KOPT-K1 (cell line): Measurements from ENCODE around the gene GZMM.

Experiments used
- H3K27ac ChIP-seq: fragments of 200-600 bp; sonication (generic); 2 replicates; pipeline ENCODE4 v1.5.1; 2016; ENCODE audit warnings: antibody characterized with exemption, mild to moderate bottlenecking, low read depth, low read length; ENCODE audit not compliant: poor library complexity, severe bottlenecking
- H3K36me3 ChIP-seq: fragments of 200-600 bp; sonication (generic); 2 replicates; pipeline ENCODE4 v1.5.1; 2017; ENCODE audit warnings: antibody characterized with exemption, mild to moderate bottlenecking, low read length, moderate library complexity; ENCODE audit not compliant: insufficient read depth
- H3K9me3 ChIP-seq: fragments of 200-600 bp; sonication (generic); 2 replicates; pipeline ENCODE4 v1.5.1; 2017; ENCODE audit warnings: antibody characterized with exemption, low read length, mild to moderate bottlenecking; ENCODE audit not compliant: insufficient read depth, poor library complexity, severe bottlenecking

GZMM gene

DNA sequence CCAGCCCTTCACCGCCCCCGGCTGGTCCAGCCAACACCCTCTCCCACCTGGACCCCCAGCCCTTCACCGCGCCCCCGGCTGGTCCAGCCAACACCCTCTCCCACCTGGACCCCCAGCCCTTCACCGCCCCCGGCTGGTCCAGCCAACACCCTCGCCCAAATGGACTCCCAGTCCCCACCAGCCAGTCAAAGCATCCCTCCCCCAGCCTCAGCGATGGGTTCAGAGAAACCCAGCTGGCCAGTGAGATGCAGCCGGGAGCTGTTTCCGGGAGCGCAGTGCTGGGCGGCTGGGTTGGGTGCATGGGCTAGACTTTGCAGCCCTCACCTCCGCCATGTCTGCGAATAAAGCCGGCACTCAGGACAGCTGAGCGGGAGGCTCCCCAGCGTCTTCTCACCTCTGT, 18.8 kb upstream of the GZMM start:
- H3K27ac ChIP-seq = no peak overlapping the region
- H3K36me3 ChIP-seq = no peaks in the 10 kb centered on the region
- no peaks in the 10 kb centered on the region for H3K9me3 ChIP-seq

DNA sequence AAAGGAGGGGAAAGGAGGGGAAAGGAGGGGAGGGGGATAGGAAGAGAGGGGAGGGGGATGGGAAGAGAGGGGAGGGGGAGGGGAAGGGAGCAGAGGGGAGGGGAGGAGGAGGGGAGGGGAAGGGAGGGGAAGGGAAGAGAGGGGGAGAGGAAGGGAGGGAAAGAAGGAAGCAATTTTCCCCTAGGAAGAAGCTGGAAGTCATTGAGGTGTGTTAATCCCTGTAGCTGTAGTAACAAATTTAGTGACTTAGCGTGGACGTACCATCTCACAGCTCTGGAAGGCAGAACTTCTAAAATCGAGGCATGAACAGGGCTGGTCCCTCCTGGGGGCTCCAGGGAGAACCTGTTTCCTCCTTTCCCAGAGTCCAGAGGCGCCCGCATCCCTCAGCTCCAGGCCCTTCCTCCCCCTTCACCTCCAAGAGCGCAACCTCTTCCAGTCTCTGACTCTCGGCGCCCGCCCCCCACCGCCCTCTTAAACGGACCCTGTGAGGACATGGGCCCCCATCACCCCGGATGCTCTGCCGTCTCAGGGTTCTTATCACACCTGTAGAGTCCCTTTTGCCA, 17.9 kb upstream of the GZMM start:
- Histone ChIP-seq H3K9me3 (no peaks in the 10 kb centered on the region), H3K27ac (no peak overlapping the region), H3K36me3 (no peaks in the 10 kb centered on the region)

DNA sequence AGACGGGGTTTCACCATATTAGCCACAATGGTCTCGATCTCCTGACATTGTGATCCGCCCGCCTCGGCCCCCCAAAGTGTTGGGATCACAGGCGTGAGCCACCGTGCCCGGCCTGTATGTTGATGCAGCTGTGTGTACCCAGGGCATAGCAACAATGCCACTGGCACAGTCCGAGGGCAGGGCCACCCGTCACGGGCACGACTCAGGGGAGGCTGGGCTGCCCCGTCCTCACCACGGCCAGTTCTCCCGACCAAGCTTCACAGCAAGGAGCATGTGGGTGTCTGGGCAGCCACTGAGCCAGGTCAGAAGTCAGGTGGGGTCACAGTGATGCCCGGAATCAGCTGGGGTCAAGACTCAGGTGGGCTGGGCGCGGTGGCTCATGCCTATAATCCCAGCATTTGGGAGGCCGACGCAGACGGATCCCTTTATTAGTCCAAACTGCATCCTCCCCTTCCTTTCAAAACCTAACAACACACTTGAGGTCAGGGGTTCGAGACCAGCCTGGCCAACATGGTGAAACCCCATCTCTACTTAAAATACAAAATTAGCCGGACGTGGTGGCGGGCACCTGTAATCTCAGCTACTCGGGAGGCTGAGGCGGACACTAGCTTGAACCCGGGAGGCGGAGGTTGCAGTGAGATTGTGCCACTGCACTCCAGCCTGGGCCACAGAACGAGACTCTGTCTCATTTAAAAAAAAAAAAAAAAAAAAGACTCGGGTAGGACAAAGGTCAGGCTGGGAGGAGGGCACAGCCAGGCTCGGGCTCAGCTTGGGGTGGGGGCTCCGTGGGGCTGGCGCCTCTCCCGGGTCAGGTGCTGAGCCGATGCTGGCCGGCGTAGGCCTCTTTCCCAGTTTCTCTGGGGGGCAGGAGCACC, 13.5 kb upstream of the GZMM start:
- Histone ChIP-seq H3K36me3 (no peaks in the 10 kb centered on the region), H3K27ac (peak overlapping the region; percentile 80), H3K9me3 (no peaks in the 10 kb centered on the region)

DNA sequence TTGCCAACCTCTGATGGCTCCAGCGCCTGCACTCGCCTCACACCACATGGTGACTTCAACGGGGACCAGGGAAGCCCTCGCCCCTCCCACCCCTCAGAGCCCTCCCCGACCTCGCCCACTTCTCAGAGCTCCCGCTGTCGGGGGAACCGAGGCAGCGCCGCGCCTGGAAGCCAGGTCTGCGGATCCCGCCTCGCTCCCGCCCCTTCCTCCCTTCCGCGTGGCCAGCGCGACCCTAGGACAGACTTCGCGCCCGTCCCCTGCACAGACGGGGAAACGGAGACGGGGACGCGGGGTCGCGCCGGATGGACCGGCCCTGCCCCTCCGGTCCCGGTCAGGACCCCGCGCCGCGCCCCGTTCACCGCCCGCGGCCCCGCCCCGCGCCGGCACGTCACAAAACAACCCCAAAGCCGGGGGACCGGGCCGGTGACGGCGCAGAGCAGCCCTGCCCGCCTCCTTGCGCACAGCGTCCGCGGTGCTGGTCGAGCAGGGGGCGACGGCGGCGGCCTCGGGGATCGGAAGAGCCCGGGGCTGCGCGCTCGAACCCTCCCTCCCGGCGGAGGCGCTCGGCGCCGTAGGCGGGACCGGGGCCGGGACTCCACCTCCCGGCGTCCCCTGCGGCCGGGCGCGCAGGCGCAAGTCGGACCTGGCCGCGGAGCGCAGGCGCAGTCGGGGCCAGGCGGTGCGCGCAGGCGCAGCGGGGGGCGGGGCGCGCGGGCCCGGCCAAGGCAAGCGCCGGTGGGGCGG, 12.7 kb upstream of the GZMM start:
- Histone ChIP-seq H3K36me3 (peaks cover 5% of the 10 kb centered on the region; the same call in 1 of the 2 replicates), H3K27ac (peak overlapping the region; percentile 80), H3K9me3 (no peaks in the 10 kb centered on the region)

DNA sequence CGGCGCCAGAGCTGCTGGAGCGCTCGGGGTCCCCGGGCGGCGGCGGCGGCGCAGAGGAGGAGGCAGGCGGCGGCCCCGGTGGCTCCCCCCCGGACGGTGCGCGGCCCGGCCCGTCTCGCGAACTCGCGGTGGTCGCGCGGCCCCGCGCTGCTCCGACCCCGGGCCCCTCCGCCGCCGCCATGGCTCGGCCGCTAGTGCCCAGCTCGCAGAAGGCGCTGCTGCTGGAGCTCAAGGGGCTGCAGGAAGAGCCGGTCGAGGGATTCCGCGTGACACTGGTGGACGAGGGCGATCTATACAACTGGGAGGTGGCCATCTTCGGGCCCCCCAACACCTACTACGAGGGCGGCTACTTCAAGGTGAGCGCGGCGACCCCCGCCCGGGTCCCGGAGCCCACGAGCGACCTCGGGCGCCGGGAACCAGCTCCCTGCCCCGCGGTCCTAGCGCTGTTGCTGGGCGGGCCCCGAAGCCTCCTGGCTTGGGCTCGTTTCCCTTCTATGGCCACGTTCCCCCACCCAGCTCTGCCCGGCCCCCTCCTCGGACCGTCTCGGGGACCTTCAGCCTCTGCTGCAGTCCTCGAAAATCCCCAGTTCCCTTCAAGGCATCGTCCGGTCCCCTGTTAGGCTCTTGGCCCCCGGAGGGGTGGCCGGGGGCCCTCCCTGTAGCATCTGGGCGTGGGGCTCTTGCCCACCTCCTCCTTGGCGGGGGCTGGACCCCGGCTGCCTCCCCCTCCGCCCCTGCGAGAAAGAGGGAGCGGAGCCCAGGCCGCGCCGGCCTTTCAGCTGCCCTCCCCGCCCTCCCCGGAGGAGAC, 11.9 kb upstream of the GZMM start, which contains the start of gene CDC34:
TSS of gene CDC34 (plus strand) at position 8 of the 808 bp plus-strand sequence. CDS start at position 180, 172 bp downstream.
- Histone ChIP-seq H3K36me3 (peaks cover 13% of the 10 kb centered on the region; the same call in 1 of the 2 replicates), H3K27ac (peak within 1 kb of the TSS; percentile 80), H3K9me3 (no peaks in the 10 kb centered on the region)

DNA sequence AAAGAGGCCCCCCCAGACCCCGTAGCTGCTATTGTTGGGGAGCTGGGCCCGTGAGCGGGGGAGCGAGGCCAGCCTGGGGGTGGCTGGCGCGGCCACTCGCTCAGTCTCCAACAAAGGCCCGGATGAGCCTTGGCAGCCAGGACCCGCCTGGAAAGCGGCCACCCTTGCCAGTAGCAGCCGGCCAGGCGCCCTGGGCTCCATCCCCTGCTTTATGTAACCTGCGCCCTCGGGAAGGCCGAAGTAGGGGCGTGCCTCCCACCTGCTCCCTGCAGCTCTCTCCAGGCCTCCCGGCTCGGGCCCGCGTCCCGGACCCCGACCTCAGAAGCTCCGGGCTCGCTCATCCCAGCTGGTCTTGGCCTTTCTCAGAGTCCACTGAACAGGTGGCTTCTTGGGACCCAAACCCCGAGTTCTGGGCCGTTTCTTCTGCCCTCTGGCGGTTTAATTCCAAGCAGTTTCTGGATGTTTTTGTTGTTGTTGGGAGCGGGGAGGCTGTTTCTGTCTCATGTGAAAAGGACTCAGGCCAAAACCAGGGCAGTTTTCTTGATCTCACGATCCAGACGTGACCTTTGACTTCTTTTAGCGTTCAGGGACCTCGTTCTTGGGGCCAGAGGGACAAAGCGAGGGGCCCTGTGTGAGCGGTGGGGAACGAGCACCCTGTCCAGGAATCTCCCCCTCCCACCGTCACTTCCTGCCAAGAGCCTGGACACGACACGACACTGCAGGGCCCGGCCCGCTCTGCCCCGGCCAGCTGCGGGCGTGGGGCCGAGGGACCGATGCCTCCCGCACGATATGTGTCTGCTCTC, 11.1 kb upstream of the GZMM start:
- Histone ChIP-seq H3K36me3 (peaks cover 17% of the 10 kb centered on the region; the same call in 1 of the 2 replicates), H3K27ac (peak overlapping the region; percentile 67)

DNA sequence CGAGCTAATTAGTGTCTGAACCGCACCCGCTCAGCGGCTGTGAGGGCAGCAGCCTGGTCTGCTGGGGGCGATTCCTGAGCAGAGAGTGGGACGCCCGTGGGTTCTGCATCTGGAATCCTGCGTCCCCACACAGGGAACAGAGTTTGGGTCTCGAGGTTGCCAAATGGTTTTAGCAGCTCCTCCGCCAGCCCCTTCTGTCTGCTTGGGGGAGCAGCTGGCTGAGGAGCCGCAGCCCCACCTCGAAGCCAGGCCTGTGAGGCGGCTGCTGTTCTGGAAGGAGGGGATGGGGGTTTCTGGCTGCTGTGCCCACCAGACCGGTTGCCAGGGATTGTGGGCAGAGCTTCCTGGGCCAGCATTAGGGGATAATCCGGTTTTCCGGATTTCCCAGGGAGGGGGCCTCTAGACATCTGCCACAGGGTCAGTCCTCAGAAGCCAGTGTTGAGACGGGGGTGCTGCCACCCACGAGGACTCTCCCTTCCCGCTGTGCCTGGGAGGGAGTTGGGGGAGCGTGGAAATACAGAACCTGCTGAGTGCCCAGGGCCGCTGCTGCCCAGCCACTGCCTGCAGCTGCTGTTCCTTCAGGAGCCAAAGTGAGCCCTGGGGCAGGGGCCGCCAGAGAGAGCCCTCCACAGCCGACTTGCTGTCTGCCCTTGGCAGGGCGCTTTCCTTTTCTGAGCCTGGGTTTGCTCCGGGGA, 10.3 kb upstream of the GZMM start:
- H3K27ac ChIP-seq = no peak overlapping the region
- H3K36me3 ChIP-seq = peaks cover 24% of the 10 kb centered on the region; the same call in 1 of the 2 replicates
- H3K9me3 ChIP-seq = no peaks in the 10 kb centered on the region

More for the DNA sequence above, 11.1 kb upstream of the GZMM start:
- no peaks in the 10 kb centered on the region for H3K9me3 ChIP-seq

DNA sequence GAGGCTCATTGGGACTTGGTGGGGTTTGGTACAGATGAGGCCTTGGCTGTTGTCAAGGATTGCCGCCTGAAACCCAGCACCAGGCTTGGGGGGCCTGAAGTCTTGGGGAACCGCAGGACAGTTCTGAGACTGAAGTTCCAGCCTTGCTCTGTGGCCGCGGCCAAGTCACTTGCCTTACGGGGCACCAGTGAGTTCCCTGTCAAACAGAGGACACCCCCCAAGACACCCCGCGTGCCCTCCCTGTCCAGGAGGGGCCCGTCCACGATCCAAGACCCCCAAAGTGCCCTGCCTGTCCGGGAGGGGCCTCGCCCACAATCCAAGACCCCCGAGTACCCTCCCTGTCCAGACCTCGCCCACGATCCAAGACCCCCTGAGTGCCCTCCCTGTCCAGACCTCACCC, 9.8 kb upstream of the GZMM start:
- H3K36me3 ChIP-seq = peaks cover 30% of the 10 kb centered on the region; the same call in 1 of the 2 replicates
- H3K27ac ChIP-seq = no peak overlapping the region
- H3K9me3 ChIP-seq = no peaks in the 10 kb centered on the region

DNA sequence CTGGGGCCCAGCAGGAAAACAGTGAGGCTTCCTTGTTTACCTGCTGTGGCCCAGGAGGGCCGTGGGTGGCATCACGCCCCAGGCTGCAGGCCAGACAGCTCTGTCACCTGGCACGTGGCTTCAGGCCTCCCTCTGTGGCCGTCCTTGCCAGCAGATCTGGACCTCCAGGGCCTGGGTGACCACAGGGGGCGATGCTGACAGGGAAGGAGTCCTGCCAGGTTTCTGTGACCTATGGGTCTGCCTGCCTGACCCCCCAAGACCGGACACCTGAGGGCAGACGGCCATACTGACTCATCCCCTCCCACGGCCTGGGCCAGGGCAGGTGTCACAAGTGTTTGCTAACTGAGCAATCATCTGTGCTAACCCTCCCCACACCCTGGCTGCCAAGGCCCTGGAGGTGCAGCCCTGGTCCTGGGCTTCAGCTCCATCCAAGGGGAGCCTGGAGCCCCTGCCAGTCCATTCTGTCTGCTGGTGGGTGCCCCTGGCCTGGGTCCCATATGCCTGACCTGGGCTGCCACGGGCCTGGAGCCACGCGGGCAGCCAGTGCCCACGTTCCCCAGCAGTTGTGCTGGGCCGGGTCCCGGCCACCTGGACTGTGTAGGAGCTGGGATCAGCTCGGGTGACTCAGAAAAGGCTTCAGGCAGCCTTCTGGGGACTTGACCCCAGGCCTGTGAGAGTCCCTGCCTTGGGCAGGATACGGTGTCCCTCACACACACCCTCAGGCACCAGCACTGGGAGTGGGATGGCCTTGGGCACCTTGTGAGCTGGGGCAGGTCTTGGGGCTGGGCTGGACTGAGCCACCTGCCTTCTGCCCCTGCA, 8.6 kb upstream of the GZMM start:
- peaks cover 35% of the 10 kb centered on the region; the same call in 1 of the 2 replicates for H3K36me3 ChIP-seq
- H3K9me3 ChIP-seq = no peaks in the 10 kb centered on the region
- H3K27ac ChIP-seq = no peak overlapping the region

DNA sequence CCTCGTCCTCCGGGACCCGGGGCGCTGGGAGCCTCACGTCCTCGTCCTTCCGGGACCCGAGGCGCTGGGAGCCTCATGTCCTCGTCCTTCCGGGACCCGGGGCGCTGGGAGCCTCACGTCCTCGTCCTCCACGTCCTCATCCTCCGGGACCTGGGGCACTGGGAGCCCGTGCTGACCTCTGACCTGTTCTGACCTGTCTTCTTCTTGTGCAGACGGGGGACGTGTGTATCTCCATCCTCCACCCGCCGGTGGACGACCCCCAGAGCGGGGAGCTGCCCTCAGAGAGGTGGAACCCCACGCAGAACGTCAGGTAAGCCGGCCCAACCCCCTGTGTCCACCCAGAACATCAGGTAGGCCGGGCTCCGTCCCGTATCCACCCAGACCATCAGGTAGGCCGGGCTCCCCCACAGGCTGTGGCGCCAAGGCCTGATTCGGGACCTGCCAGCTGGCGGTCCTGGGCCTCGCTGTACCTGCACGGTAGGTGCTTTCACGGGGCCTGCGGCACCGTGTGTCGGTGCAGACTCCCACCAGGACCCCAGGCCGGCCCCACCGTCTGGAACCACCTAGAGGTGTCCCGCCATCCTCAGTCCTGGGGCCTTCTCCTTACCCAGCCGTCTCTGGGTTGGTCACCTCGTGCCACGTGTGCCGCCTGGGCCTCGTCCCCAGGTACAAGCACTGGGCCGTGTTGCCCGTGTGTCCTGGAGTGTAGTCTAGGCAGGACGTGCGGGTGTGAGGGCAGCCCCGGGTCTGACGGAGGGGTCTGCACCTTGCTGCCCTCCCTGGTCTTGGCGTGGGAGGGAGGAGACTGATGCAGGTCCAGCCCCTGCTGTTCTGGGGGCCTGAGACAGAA, 7.6 kb upstream of the GZMM start:
- peaks cover 40% of the 10 kb centered on the region; the same call in 1 of the 2 replicates for H3K36me3 ChIP-seq
- H3K27ac ChIP-seq = no peak overlapping the region
- no peaks in the 10 kb centered on the region for H3K9me3 ChIP-seq

DNA sequence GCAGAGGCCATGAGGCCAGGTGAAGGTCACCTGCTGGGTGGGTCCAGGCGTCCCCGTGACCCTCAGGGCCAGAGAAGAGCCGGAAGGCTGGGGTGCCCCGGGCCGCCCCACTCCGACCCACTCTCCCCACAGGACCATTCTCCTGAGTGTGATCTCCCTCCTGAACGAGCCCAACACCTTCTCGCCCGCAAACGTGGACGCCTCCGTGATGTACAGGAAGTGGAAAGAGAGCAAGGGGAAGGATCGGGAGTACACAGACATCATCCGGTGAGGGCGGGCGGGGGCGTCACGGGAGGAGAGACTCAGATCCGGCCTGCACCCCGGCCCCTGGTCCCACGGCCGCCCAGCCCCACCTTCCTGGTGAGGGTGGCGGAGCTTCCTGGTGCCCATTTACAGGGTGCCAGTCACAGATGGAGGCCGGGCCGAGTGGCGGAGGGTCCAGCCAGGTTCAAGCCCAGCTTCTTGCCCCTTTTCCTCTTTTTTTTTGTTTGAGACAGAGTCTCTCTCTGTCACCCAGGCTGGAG, 6.9 kb upstream of the GZMM start:
- no peaks in the 10 kb centered on the region for H3K9me3 ChIP-seq
- no peak overlapping the region for H3K27ac ChIP-seq
- peaks cover 47% of the 10 kb centered on the region; the same call in 1 of the 2 replicates for H3K36me3 ChIP-seq
